Kidney (tissue), 14 donors: ENCODE measurements around the gene CLDN9. TPM values are rescaled to one million over a fixed set of nuclear protein-coding genes. Genes with fewer than 3 reads are reported as not detected.
A peak's percentile ranks its signal among the peaks of the same experiment; 100 is the strongest.

Experiments used
- DNase-seq, 5 donors: peaks; one replicate each; pipeline ENCODE4 v3.0.0-alpha.2; 2013 to 2020
- FAIRE-seq: peaks from 2 replicates; lab custom pipeline; 2012; peaks lifted over from hg19 to GRCh38; lab: Jason Lieb, UNC
- H3K27ac ChIP-seq, 2 donors: one replicate each; pipeline ENCODE4 v1.7.0; 2013; ENCODE audit warnings: low read depth in 2 of 2, low read length in 2 of 2, inconsistent platforms in 1 of 2
- H3K27me3 ChIP-seq: one replicate; pipeline ENCODE4 v1.7.1; 2013; ENCODE audit warnings: low read length, inconsistent platforms; ENCODE audit not compliant: control insufficient read depth, insufficient read depth
- H3K36me3 ChIP-seq, 3 donors: one replicate each; pipeline versions ENCODE4 v1.7.0 to v1.7.1; 2013; ENCODE audit warnings: low read length in 3 of 3, control low read depth in 1 of 3, inconsistent platforms in 1 of 3; ENCODE audit not compliant: insufficient read depth in 3 of 3, control insufficient read depth in 2 of 3
- H3K4me1 ChIP-seq, 3 donors: one replicate each; pipeline versions ENCODE4 v1.7.0 to v1.7.1; 2013; ENCODE audit warnings: low read length in 3 of 3, inconsistent platforms in 1 of 3, low read depth in 1 of 3; ENCODE audit not compliant: control insufficient read depth in 2 of 3, insufficient read depth in 2 of 3
- H3K4me3 ChIP-seq, 3 donors: one replicate each; pipeline versions ENCODE4 v1.7.0 to v1.8.1; 2013; ENCODE audit warnings: low read length in 3 of 3, control low read depth in 1 of 3, inconsistent platforms in 1 of 3
- H3K9ac ChIP-seq, 3 donors: one replicate each; pipeline versions ENCODE4 v1.7.0 to v1.7.1; 2013; ENCODE audit warnings: low read length in 3 of 3, control low read depth in 1 of 3, inconsistent platforms in 1 of 3
- H3K9me3 ChIP-seq, 3 donors: one replicate each; pipeline versions ENCODE4 v1.7.0 to v1.7.1; 2013; ENCODE audit warnings: low read length in 3 of 3, control low read depth in 1 of 3, inconsistent platforms in 1 of 3; ENCODE audit not compliant: control insufficient read depth in 2 of 3, insufficient read depth in 1 of 3
- intact Hi-C: fragments of 100-400 bp; cut with DNase I; formaldehyde crosslinking; loops from one replicate; pipeline ENCODE4 v1.11.1; 2022
- polyA plus RNA-seq: library from polyadenylated mRNA; stranded (reverse); fragments of 350-450 nt; fragmentation: Illumina TruSeq; extraction: RNeasy Lipid Tissue Mini Kit (QIAGEN cat#74804); gene quantifications from one replicate; pipeline ENCODE4 v1.2.3, GENCODE V29; 2014; ENCODE audit warnings: low read depth, low replicate concordance; ENCODE audit not compliant: insufficient read depth
- total RNA-seq: library from RNA; stranded (reverse); fragmentation: NEBNext Ultra II Directional; extraction: Animal tissue kit (Norgen Biotek cat#: 25700); gene quantifications from one replicate; pipeline ENCODE4 v1.2.1, GENCODE V29; 2021
- TF ChIP-seq, protein P1 (sequence below): IDR thresholded peaks from 3 replicates; pipeline ENCODE4 v1.5.1; 2012; ENCODE audit warnings: mild to moderate bottlenecking, moderate library complexity, borderline replicate concordance; ENCODE audit not compliant: insufficient read depth; ENCODE audit errors: extremely low read depth
- donor health status: control.
- donor health status: control.
- donor health status: control.
- donor health status: control.
- donor health status: control.
- donor health status: DM: yes; HTN: yes; CAD: no.
- donor health status: Normal renal cell carcinoma (clear cell type).

Gene CLDN9
- total and polyA plus RNA-seq, 2 donors from 2014 or later, result 0.60 TPM; not detected in 1

DNA sequence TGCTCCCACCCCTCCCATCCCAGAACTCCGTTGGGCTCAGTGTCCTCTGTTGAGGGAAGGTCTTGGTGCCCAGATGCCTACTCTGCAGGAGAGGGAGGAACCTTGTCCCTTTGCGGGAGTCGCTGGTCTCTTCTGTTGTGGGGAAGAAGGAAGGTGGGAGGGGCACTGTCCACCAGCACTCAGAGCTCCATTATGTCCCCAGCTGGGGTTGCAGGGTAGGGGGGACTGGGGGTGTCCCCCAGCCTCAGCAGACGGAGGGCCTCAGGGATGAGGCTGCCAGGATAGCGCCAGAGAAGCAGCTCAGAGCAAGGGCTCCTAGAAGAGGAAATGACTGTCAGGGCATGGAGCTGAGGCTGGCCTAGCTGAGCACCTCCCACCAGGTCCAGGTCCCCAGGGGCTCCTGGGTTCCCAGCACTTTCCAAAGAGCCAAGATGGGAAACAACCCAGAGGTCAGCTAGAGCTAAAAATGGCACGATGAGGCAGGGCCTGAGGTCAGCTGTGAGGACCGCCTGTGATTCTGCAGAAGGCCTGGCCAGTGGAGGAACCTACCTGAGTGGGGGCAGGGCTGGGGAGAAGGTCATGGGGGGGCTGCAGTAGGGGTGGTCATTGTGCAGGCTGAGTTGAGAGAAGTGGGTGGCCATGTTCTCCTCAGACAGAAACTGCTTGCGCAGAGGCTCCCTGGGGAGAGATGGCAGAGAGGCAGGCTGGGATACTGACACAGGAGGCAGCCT is 10.1 kb downstream of the CLDN9 start:
- no peak for FAIRE-seq
- H3K9ac ChIP-seq, result peak overlapping the region in 2 of 3 donors; percentile 43 to 89

DNA sequence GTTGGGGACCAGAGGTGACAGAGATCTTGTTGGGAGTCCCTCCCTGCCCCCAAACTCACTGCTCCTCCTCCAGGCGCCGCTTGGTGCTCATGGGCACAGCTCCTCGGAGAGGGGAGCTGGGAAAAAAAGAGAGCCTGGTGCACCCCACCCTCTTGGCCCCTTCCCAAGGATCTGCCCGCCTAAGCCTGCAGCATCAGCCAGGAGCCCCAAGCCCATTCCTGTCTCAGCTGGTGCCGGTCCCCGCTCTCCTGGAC is 10.6 kb downstream of the CLDN9 start:
- Histone ChIP-seq H3K9ac (peak overlapping the region in 2 of 3 donors; percentile 24 to 89), H3K9me3 (no peaks in the 10 kb centered on the region), H3K4me3 (peak overlapping the region; percentile 49 to 90 (median 67)), H3K27ac (peak overlapping the region; percentile 98), H3K36me3 (peaks cover 2 to 5% (median 3%) of the 10 kb centered on the region in 3 donors), H3K27me3 (peaks cover 2% of the 10 kb centered on the region), H3K4me1 (peaks cover 0 to 23% (median 16%) of the 10 kb centered on the region in 3 donors)
- no peak for FAIRE-seq
- TF ChIP-seq, protein P1, sequence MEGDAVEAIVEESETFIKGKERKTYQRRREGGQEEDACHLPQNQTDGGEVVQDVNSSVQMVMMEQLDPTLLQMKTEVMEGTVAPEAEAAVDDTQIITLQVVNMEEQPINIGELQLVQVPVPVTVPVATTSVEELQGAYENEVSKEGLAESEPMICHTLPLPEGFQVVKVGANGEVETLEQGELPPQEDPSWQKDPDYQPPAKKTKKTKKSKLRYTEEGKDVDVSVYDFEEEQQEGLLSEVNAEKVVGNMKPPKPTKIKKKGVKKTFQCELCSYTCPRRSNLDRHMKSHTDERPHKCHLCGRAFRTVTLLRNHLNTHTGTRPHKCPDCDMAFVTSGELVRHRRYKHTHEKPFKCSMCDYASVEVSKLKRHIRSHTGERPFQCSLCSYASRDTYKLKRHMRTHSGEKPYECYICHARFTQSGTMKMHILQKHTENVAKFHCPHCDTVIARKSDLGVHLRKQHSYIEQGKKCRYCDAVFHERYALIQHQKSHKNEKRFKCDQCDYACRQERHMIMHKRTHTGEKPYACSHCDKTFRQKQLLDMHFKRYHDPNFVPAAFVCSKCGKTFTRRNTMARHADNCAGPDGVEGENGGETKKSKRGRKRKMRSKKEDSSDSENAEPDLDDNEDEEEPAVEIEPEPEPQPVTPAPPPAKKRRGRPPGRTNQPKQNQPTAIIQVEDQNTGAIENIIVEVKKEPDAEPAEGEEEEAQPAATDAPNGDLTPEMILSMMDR, result no peak
- intact Hi-C loops, result no loop called here
- no peak for DNase-seq

More for the DNA sequence above, 10.1 kb downstream of the CLDN9 start:
- TF ChIP-seq, protein P1, result no peak
- peaks cover 4% of the 10 kb centered on the region for H3K27me3 ChIP-seq
- peak in 1 of 5 donors; percentile 77 for DNase-seq
- H3K4me1 ChIP-seq, result peaks cover 0 to 23% (median 19%) of the 10 kb centered on the region in 3 donors
- H3K27ac ChIP-seq, result peak overlapping the region; percentile 98
- H3K36me3 ChIP-seq, result peaks cover 2 to 5% (median 3%) of the 10 kb centered on the region in 3 donors
- intact Hi-C loops, result no loop called here
- H3K4me3 ChIP-seq, result peak overlapping the region; percentile 17 to 90 (median 67)
- H3K9me3 ChIP-seq, result no peaks in the 10 kb centered on the region

DNA sequence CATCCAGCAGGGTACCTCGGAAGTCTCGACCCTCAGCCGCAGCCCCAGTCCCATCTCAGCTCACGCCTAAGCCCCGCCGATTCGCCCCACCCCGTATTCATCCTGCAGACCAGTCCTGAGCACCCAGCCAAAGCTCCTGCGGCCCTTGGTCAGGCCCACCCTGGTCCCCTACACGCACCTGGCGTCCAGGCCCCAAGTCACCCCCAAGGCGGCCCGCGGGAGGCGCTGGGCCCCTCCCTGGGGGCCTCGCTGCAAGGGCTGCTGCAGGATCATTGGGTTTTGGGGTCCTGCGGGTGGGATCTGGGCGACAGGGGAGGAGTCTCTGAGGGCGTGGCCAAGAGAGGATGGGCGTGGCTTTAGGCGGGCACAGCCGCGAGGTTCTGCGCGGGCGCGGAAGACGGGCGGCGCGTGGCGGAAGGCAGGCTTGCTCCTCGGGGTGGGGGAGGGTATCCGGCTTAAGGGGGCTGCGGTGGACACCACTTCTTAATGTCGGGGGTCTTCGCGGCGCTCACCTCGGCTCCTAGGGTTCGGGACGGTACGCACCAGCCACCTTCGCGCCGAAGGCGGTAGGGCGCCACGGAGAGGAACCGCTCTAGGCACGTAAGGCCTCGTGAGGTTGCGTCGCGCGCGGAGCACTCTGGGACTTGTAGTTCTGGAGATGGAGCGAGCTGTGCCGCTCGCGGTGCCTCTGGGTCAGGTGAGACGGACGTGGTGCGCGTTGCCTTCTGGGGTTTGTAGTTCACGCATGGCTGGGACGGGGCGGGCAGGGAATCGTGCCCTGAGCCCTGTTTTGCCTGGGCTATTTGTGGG is 11.2 kb downstream of the CLDN9 start, which contains the start of the genes HCFC1R1 and THOC6:
Gene HCFC1R1 (minus strand): TSS at position 274 of the 810 bp plus-strand sequence. CDS start 1 bp downstream, at position 273.
Gene THOC6 (plus strand): TSS at position 367 of the 810 bp plus-strand sequence. CDS start 292 bp downstream, at position 659.
- Histone ChIP-seq H3K36me3 (peaks cover 2 to 5% (median 3%) of the 10 kb centered on the region in 3 donors), H3K9ac (peak within 1 kb of the TSS; percentile 37 to 89 (median 65)), H3K27ac (peak within 1 kb of the TSS; percentile 98), H3K4me1 (peaks cover 0 to 23% (median 18%) of the 10 kb centered on the region in 3 donors), H3K27me3 (peaks cover 2% of the 10 kb centered on the region), H3K4me3 (peak within 1 kb of the TSS; percentile 49 to 90 (median 67)), H3K9me3 (no peaks in the 10 kb centered on the region)
- no peak for FAIRE-seq
- intact Hi-C loops, result no loop called here
- DNase-seq, result peak; percentile 97 to 99 (median 99)
- TF ChIP-seq, protein P1, result no peak
